ENCODE measurements around the gene LINC00632.

Gene LINC00632

GRCh38 chrX:140775211-140775610 is 65.7 kb downstream of the LINC00632 start:
- no peak for DNase-seq (ENCODE audit: low read depth)
- TF ChIP-seq CTCF (IDR thresholded peaks at IDR 0.05; ENCODE audit: low read depth, low read length, missing control alignments) = no peak
- H3K4me3 ChIP-seq (ENCODE audit: low read depth, low read length) = no peak overlapping the region
- in situ Hi-C loops (cut with HindIII; ENCODE audit: low sequenced_read_pairs) = no loop called here

GRCh38 chrX:140776320-140776719 is 66.8 kb downstream of the LINC00632 start:
- in situ Hi-C loops (cut with HindIII; ENCODE audit: low sequenced_read_pairs) = no loop called here
- no peak overlapping the region for H3K4me3 ChIP-seq (ENCODE audit: low read depth, low read length)
- DNase-seq (ENCODE audit: low read depth) = no peak
- TF ChIP-seq CTCF (IDR thresholded peaks at IDR 0.05; ENCODE audit: low read depth, low read length, missing control alignments) = no peak

GRCh38 chrX:140794642-140795041 is 85.1 kb downstream of the LINC00632 start:
- no peak for TF ChIP-seq CTCF (IDR thresholded peaks at IDR 0.05; ENCODE audit: low read depth, low read length, missing control alignments)
- no peak overlapping the region for H3K4me3 ChIP-seq (ENCODE audit: low read depth, low read length)
- DNase-seq (ENCODE audit: low read depth) = no peak
- in situ Hi-C loops (cut with HindIII; ENCODE audit: low sequenced_read_pairs) = no loop called here

- no peak for TF ChIP-seq CTCF (IDR thresholded peaks at IDR 0.05; ENCODE audit: low read depth, low read length, missing control alignments)
- no peak overlapping the region for H3K4me3 ChIP-seq (ENCODE audit: low read depth, low read length)
- no peak for DNase-seq (ENCODE audit: low read depth)
- in situ Hi-C loops (cut with HindIII; ENCODE audit: low sequenced_read_pairs) = no loop called here
Observed at GRCh38 chrX:140799216-140799615, 89.7 kb downstream of the LINC00632 start.

GRCh38 chrX:140804292-140804691 is 94.7 kb downstream of the LINC00632 start:
- no peak for TF ChIP-seq CTCF (IDR thresholded peaks at IDR 0.05; ENCODE audit: low read depth, low read length, missing control alignments)
- DNase-seq (ENCODE audit: low read depth) = no peak
- H3K4me3 ChIP-seq (ENCODE audit: low read depth, low read length) = no peak overlapping the region
- in situ Hi-C loops (cut with HindIII; ENCODE audit: low sequenced_read_pairs) = no loop called here

- no peak overlapping the region for H3K4me3 ChIP-seq (ENCODE audit: low read depth, low read length)
- DNase-seq (ENCODE audit: low read depth) = peak; percentile 8
- TF ChIP-seq CTCF (IDR thresholded peaks at IDR 0.05; ENCODE audit: low read depth, low read length, missing control alignments) = no peak
- in situ Hi-C loops (cut with HindIII; ENCODE audit: low sequenced_read_pairs) = no loop called here
Observed at GRCh38 chrX:140815868-140816267, 106.3 kb downstream of the LINC00632 start.

GRCh38 chrX:140817943-140818342 is 108.4 kb downstream of the LINC00632 start:
- peak; percentile 46 for TF ChIP-seq CTCF (IDR thresholded peaks at IDR 0.05; ENCODE audit: low read depth, low read length, missing control alignments)
- H3K4me3 ChIP-seq (ENCODE audit: low read depth, low read length) = no peak overlapping the region
- peak; percentile 20 for DNase-seq (ENCODE audit: low read depth)
- in situ Hi-C loops (cut with HindIII; ENCODE audit: low sequenced_read_pairs) = no loop called here
